Measurements from ENCODE around the gene KANSL1. TPM values are rescaled to one million over a fixed set of nuclear protein-coding genes. Genes with fewer than 3 reads are reported as not detected.
"Not testable (repeated sequence)": the region's sequence is repeated elsewhere in the genome, so short reads cannot be mapped to it uniquely, and the experiment has no call there.

Gene KANSL1
- total and polyA plus RNA-seq, 2 of the 4 experiments (the other 2 are of a cell fraction) = 19.1 to 49.6 TPM

GRCh38 chr17:46101785-46102617, 91.2 kb downstream of the KANSL1 start:
- H4K5ac ChIP-seq (ENCODE audit: low read depth, low read length); H3K4ac ChIP-seq (ENCODE audit: low read depth, low read length); H3K36me3 ChIP-seq (ENCODE audit: control insufficient read depth, insufficient read depth, low read length); H3K23ac ChIP-seq (ENCODE audit: low read depth, low read length); H2BK120ac ChIP-seq (ENCODE audit: low read depth, low read length); BruUV-seq (replicated peaks); H4K8ac ChIP-seq (ENCODE audit: low read depth in 2 of 2, low read length in 2 of 2); H3K9me3 ChIP-seq (ENCODE audit: control insufficient read depth, insufficient read depth, low read length); H3K9me1 ChIP-seq (ENCODE audit: insufficient read depth, low read length); H3K4me2 ChIP-seq (ENCODE audit: low read depth, low read length); CTCF ChIA-PET; H2AK9ac ChIP-seq (replicated peaks; ENCODE audit: low read depth, low read length, poor library complexity); H3K4me1 ChIP-seq (ENCODE audit: control insufficient read depth, insufficient read depth, low read length); H3K18ac ChIP-seq (ENCODE audit: low read depth, low read length); H2AK5ac ChIP-seq (ENCODE audit: low read depth, low read length); H3K14ac ChIP-seq (replicated peaks; ENCODE audit: low read depth, low read length); dilution Hi-C loops (cut with HindIII; ENCODE audit: low sequenced_read_pairs, unreplicated experiment); H2BK20ac ChIP-seq (ENCODE audit: low read depth, low read length); H3K4me3 ChIP-seq (ENCODE audit: insufficient read depth, low read depth, low read length); H3K56ac ChIP-seq (ENCODE audit: extremely low read depth, insufficient read depth, low read length); H3K9ac ChIP-seq (ENCODE audit: low read depth, low read length); intact Hi-C loops (cut with micrococcal nuclease); H2AFZ ChIP-seq (replicated peaks; ENCODE audit: low read length, poor library complexity); H2BK15ac ChIP-seq (ENCODE audit: low read depth, low read length); H4K91ac ChIP-seq (ENCODE audit: insufficient read depth, low read depth, low read length); DNase-seq; H3K27me3 ChIP-seq (ENCODE audit: control insufficient read depth, insufficient read depth, low read length); ATAC-seq (ENCODE audit: low read depth); POLR2A ChIA-PET (ENCODE audit: unreplicated experiment); in situ Hi-C loops (cut with MboI; ENCODE audit: low sequenced_read_pairs): not testable (repeated sequence)
- Histone ChIP-seq H3K27ac (ENCODE audit: insufficient read depth, low read length) (peak overlapping the region; percentile 58; the same call in 1 of the 2 replicates), H4K20me1 (ENCODE audit: insufficient read depth, low read length) (peaks cover 92% of the 10 kb centered on the region), H2BK5ac (ENCODE audit: low read depth, low read length, poor library complexity, severe bottlenecking) (peak overlapping the region; percentile 44), H3K79me1 (ENCODE audit: low read depth in 1 of 2, low read length in 2 of 2) (peaks cover 3 to 67% of the 10 kb centered on the region in 2 experiments; a peak in 3 of 4 replicates)
- no CpG with 5 or more reads among the region's 9 CpGs for WGBS, 2 experiments (ENCODE audit: extremely low coverage in 2 of 2, insufficient read length in 1 of 2)

Data from IMR-90 (cell line).